ENCODE measurements around the gene NKPD1.

- TF ChIP-seq POLR2A (IDR thresholded peaks at IDR 0.05) (no peak), CTCF (IDR thresholded peaks at IDR 0.05) (no peak)
Observed at GRCh38 chr19:45172611-45173208, 11.9 kb upstream of the NKPD1 start.
